Neural crest cell (in vitro differentiated cells): ENCODE data around the gene SUPT4H1. TPM values are rescaled to one million over a fixed set of nuclear protein-coding genes. Genes with fewer than 3 reads are reported as not detected.
A peak's percentile ranks its signal among the peaks of the same experiment; 100 is the strongest.

Experiments
- DNase-seq: peaks from one replicate; pipeline ENCODE4 v3.0.0; 2021; ENCODE audit warnings: low read depth, mixed read lengths, low spot score
- H3K27ac Mint-ChIP-seq: one replicate; pipeline ENCODE4 v1.8.0; 2021; ENCODE audit warnings: mild to moderate bottlenecking, mixed read lengths; ENCODE audit not compliant: unreplicated experiment
- H3K27me3 Mint-ChIP-seq: 2 replicates; pipeline ENCODE4 v1.8.0; 2021; ENCODE audit warnings: low read depth, mild to moderate bottlenecking, mixed read lengths
- H3K36me3 Mint-ChIP-seq: 2 replicates; pipeline ENCODE4 v1.8.0; 2021; ENCODE audit warnings: low read depth, mild to moderate bottlenecking, mixed read lengths
- H3K4me1 Mint-ChIP-seq: 2 replicates; pipeline ENCODE4 v1.8.0; 2021; ENCODE audit warnings: mixed read lengths
- H3K4me3 Mint-ChIP-seq: one replicate; pipeline ENCODE4 v1.8.0; 2021; ENCODE audit warnings: mild to moderate bottlenecking, mixed read lengths
- H3K9me3 Mint-ChIP-seq: 2 replicates; pipeline ENCODE4 v1.8.0; 2021; ENCODE audit warnings: mixed read lengths
- total RNA-seq: library from RNA; stranded (reverse); gene quantifications from 2 replicates; pipeline ENCODE4 v1.2.1, GENCODE V29; 2021
- TF ChIP-seq, protein P1 (sequence below): fragments of 200-600 bp; sonication (generic); conservative IDR thresholded peaks from 2 replicates; pipeline ENCODE4 v1.5.0; 2021; ENCODE audit warnings: antibody characterized with exemption, mild to moderate bottlenecking

Gene SUPT4H1
- total RNA-seq, 1 donor from 2014 or later = 83.8 TPM

DNA sequence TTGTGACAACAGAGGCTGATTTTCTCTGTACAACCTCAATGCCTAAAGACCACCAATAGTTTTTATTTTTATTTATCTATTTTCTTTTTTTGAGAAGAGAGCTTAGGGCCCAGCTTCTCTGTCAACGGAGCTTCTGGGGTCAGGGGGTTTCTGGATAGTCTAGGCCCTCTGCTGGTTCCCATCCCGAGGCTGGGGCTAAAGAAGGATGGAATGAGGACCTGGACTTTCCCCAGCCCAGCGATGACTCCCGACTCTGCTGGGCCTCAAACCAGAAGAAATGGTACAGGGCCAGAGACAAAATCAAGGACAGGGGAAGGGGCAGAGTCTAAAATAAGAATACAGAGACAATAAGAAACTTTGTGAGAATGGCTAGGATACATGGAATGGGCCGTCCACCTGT lies 17.7 kb downstream of the SUPT4H1 start:
- Mint-ChIP-seq H3K4me1 (peaks cover 25% of the 10 kb centered on the region), H3K9me3 (no peaks in the 10 kb centered on the region), H3K4me3 (no peak overlapping the region), H3K27me3 (no peaks in the 10 kb centered on the region), H3K36me3 (no peaks in the 10 kb centered on the region), H3K27ac (no peak overlapping the region)
- TF ChIP-seq, protein P1, sequence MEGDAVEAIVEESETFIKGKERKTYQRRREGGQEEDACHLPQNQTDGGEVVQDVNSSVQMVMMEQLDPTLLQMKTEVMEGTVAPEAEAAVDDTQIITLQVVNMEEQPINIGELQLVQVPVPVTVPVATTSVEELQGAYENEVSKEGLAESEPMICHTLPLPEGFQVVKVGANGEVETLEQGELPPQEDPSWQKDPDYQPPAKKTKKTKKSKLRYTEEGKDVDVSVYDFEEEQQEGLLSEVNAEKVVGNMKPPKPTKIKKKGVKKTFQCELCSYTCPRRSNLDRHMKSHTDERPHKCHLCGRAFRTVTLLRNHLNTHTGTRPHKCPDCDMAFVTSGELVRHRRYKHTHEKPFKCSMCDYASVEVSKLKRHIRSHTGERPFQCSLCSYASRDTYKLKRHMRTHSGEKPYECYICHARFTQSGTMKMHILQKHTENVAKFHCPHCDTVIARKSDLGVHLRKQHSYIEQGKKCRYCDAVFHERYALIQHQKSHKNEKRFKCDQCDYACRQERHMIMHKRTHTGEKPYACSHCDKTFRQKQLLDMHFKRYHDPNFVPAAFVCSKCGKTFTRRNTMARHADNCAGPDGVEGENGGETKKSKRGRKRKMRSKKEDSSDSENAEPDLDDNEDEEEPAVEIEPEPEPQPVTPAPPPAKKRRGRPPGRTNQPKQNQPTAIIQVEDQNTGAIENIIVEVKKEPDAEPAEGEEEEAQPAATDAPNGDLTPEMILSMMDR = no peak
- DNase-seq = no peak

DNA sequence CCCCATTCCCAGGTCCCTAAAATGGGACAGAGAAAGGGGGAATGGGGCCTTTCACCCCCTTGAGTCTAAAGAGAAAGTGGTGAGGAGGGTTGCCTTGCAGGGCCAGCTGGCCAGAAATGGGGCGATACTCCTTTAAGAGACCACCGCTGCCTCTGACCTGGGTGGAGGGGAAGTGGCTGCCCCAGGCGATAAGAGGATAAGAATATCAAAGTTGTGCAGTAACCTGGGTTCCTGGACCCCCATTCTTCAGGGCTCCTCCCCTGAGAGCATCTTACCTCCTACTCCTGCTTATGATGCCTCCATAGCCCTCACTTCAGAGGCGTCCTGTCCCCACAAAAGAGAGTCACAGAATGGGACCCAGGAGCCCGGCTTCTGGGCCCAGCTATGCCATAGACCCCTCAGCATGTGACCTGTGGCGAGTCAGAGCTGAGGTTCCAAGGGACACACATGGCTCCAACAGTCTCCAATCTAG lies 18.2 kb downstream of the SUPT4H1 start:
- Mint-ChIP-seq H3K27ac (no peak overlapping the region), H3K9me3 (no peaks in the 10 kb centered on the region), H3K36me3 (no peaks in the 10 kb centered on the region), H3K4me3 (no peak overlapping the region), H3K27me3 (no peaks in the 10 kb centered on the region), H3K4me1 (peaks cover 26% of the 10 kb centered on the region)
- TF ChIP-seq, protein P1 = no peak
- DNase-seq = no peak

DNA sequence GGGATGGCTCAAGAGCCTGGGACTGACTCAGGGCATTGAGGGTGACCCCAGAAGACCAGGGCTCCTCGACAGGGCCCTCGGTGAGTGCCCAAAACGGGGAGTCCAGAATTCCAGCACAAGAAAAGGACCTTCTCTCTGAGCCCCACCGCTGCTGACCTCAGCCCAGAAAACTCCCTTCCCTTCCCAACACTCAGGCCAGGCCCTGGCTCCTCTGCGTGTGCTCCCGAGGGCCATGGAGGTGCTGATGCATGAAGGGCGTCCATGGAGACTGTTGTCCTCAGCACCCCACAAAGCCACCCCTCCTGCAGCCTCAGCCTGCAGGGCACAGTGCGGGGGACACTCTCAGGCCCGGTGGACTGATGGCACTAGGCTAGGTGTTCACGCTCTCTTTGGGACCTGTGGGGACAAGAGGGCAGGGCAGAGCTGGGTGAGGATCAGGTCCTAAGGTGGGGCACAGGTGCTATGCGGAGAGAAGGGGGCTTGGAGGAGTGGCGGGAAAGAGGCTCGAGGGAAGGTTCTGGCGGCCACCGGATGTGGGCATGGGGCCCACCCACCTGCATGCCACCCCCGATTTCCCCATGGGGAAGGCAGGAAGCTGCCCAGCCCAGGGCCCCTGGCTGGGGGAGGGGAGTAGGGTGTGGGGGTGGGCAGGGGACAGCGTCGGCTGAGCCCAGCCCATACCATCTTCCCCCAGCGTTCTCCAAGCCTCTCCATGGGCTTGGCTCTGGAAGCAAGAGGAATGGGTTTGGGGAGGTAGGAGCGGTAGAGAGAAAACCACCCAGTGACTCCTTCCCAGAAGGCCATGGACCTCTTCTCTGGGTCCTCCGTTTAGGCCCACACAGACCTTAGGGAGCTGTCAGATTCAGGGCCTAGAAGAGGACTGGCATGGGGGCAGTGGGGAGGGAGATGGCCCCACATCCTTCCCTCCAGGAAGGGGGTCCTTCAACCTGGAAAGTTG lies 18.9 kb downstream of the SUPT4H1 start:
- TF ChIP-seq, protein P1 = no peak
- peak overlapping the region; percentile 19 for H3K27ac Mint-ChIP-seq
- no peak for DNase-seq
- no peak overlapping the region for H3K4me3 Mint-ChIP-seq
- peaks cover 29% of the 10 kb centered on the region for H3K4me1 Mint-ChIP-seq
- no peaks in the 10 kb centered on the region for H3K27me3 Mint-ChIP-seq
- no peaks in the 10 kb centered on the region for H3K36me3 Mint-ChIP-seq
- no peaks in the 10 kb centered on the region for H3K9me3 Mint-ChIP-seq

DNA sequence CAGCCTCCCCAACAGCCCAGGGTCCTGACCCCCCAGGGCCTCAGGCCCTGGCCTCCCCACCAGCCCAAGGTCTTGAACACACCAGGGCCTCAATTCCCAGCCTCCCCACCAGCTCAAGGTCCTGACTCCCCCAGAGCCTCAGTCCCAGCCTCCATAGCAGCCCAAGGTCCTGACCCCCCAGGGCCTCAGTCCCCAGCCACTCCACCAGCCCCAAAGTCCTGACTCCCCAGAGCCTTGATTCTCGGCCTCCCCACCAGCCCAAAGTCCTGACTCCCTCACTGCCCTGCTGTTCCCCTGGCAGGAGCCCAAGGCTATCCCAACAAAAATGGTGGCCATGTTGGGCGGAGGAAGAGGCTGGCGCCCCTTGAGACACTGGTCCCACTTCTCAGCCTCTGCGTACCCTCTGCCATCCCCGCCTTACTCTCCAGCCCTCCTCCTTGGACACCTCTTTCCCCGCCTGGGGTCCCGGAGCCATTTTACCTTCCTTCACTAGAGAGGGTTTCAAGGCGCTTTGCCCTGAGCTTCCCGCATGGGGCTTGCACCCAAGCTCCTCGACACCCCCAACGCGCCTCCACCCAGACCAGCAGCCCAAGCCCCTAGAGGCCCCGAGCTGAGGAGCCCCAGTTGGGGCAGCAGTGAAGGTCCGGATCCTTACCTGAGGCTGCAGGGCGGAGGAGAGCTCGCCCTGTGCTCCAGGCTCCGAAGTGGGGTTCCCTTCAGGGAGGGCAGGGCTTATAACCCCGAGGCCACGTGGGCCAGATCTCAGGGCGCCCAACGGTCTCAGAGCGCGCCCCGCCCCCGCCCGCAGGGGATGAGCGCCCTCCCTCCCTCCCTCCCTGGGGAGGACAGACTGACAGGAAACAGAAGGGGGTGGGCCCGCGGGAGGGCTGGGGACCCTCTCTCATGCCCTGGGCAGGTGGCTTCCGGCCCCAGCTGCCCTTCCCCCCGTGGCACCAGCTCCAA lies 19.9 kb downstream of the SUPT4H1 start:
- Mint-ChIP-seq H3K4me3 (no peak overlapping the region), H3K4me1 (peaks cover 31% of the 10 kb centered on the region), H3K27ac (peak overlapping the region; percentile 57), H3K27me3 (no peaks in the 10 kb centered on the region), H3K36me3 (no peaks in the 10 kb centered on the region), H3K9me3 (no peaks in the 10 kb centered on the region)
- DNase-seq = no peak
- TF ChIP-seq, protein P1 = no peak
